Breast epithelium (tissue), 4 donors: ENCODE measurements around the gene IRAK3. TPM values are rescaled to one million over a fixed set of nuclear protein-coding genes. Genes with fewer than 3 reads are reported as not detected.

Experiments used
- DNase-seq, 2 donors: peaks; one replicate each; pipeline ENCODE4 v3.0.0-alpha.2; 2019; ENCODE audit warnings: low spot score in 2 of 2
- H3K27ac ChIP-seq, 2 donors: fragments of 200-600 bp; sonication (generic) in 1 of 2; one replicate each; pipeline ENCODE4 v1.5.1; 2016 to 2019; ENCODE audit warnings: mild to moderate bottlenecking in 1 of 2
- H3K27me3 ChIP-seq, 2 donors: fragments of 200-600 bp; sonication (generic) in 1 of 2; one replicate each; pipeline versions ENCODE4 v1.5.1 to v1.6.0; 2017 to 2019; ENCODE audit warnings: control low read depth in 1 of 2, mild to moderate bottlenecking in 1 of 2
- H3K36me3 ChIP-seq: fragments of 200-600 bp; one replicate; pipeline ENCODE4 v1.5.1; 2019
- H3K4me1 ChIP-seq, 2 donors: fragments of 200-600 bp; sonication (generic); one replicate each; pipeline ENCODE4 v1.5.1; 2016 to 2019; ENCODE audit warnings: control low read depth in 1 of 2
- H3K4me3 ChIP-seq, 3 donors: fragments of 200-600 bp; sonication (generic); 1 replicate in 2 of 3; 2 replicates in 1 of 3; pipeline ENCODE4 v1.5.1; 2016 to 2019; ENCODE audit warnings: mild to moderate bottlenecking in 3 of 3, moderate library complexity in 2 of 3
- H3K9me3 ChIP-seq, 2 donors: fragments of 200-600 bp; sonication (generic) in 1 of 2; one replicate each; pipeline ENCODE4 v1.5.1; 2016 to 2019; ENCODE audit warnings: control low read depth in 1 of 2
- CTCF ChIP-seq, 3 donors: fragments of 450-650 bp; IDR thresholded peaks; one replicate each; pipeline ENCODE4 v1.5.1; 2016 to 2017; ENCODE audit warnings: antibody characterized with exemption in 3 of 3, mild to moderate bottlenecking in 3 of 3, moderate library complexity in 3 of 3
- POLR2A ChIP-seq: fragments of 450-650 bp; IDR thresholded peaks from one replicate; pipeline ENCODE4 v1.6.1; 2016; ENCODE audit warnings: antibody characterized with exemption, mild to moderate bottlenecking, moderate library complexity
- POLR2AphosphoS5 ChIP-seq, 3 donors: sonication (generic); formaldehyde crosslinking; IDR thresholded peaks; one replicate each; pipeline ENCODE4 v1.6.1; 2017; ENCODE audit warnings: antibody characterized with exemption in 3 of 3
- intact Hi-C: fragments of 100-400 bp; cut with DNase I; formaldehyde crosslinking; loops from one replicate; pipeline ENCODE4 v1.15.1; 2023; ENCODE audit warnings: low total_unique reads
- total RNA-seq, 3 donors: library from RNA; depleted of rRNA; stranded (reverse); fragments of >200 nt; gene quantifications; one replicate each; pipeline ENCODE4 v1.1.0, GENCODE V29; 2016

Gene IRAK3
- total RNA-seq, 3 donors from 2014 or later: 22.2 to 88.8 (median 37.7) TPM

- intact Hi-C loops: no loop called here
- no peaks in the 10 kb centered on the region for H3K4me1 ChIP-seq
- TF ChIP-seq CTCF (IDR thresholded peaks at IDR 0.05) (no peak), POLR2A (no peak), POLR2AphosphoS5 (IDR thresholded peaks at IDR 0.05) (no peak)
- no peak for DNase-seq
- no peaks in the 10 kb centered on the region for H3K9me3 ChIP-seq
- H3K4me3 ChIP-seq: no peak overlapping the region
- H3K27me3 ChIP-seq: no peaks in the 10 kb centered on the region
- H3K27ac ChIP-seq: no peak overlapping the region
- H3K36me3 ChIP-seq: no peaks in the 10 kb centered on the region
These were observed 58.7 kb downstream of the IRAK3 start for GRCh38 chr12:66247741-66248140.

GRCh38 chr12:66251049-66251448, 62.0 kb downstream of the IRAK3 start:
- TF ChIP-seq POLR2A (no peak), POLR2AphosphoS5 (IDR thresholded peaks at IDR 0.05) (no peak), CTCF (IDR thresholded peaks at IDR 0.05) (no peak)
- intact Hi-C loops: no loop called here
- Histone ChIP-seq H3K36me3 (no peaks in the 10 kb centered on the region), H3K4me3 (no peak overlapping the region), H3K4me1 (no peaks in the 10 kb centered on the region), H3K27me3 (no peaks in the 10 kb centered on the region), H3K27ac (no peak overlapping the region), H3K9me3 (no peaks in the 10 kb centered on the region)
- no peak for DNase-seq

- TF ChIP-seq POLR2A (no peak), POLR2AphosphoS5 (IDR thresholded peaks at IDR 0.05) (no peak), CTCF (IDR thresholded peaks at IDR 0.05) (no peak)
- intact Hi-C loops: no loop called here
- no peaks in the 10 kb centered on the region for H3K9me3 ChIP-seq
- H3K4me3 ChIP-seq: no peak overlapping the region
- no peaks in the 10 kb centered on the region for H3K36me3 ChIP-seq
- no peak overlapping the region for H3K27ac ChIP-seq
- no peak for DNase-seq
- H3K4me1 ChIP-seq: no peaks in the 10 kb centered on the region
- no peaks in the 10 kb centered on the region for H3K27me3 ChIP-seq
These were observed 63.8 kb downstream of the IRAK3 start for GRCh38 chr12:66252771-66253170.

- no peaks in the 10 kb centered on the region for H3K36me3 ChIP-seq
- no peak for DNase-seq
- no peaks in the 10 kb centered on the region for H3K27me3 ChIP-seq
- H3K27ac ChIP-seq: no peak overlapping the region
- TF ChIP-seq POLR2AphosphoS5 (IDR thresholded peaks at IDR 0.05) (no peak), CTCF (IDR thresholded peaks at IDR 0.05) (no peak), POLR2A (no peak)
- no peaks in the 10 kb centered on the region for H3K9me3 ChIP-seq
- no peaks in the 10 kb centered on the region for H3K4me1 ChIP-seq
- H3K4me3 ChIP-seq: no peak overlapping the region
- intact Hi-C loops: loop anchor here (2.0 kb wide), 1 partner anchor 43 kb away; no protein-coding TSS in a partner anchor
These were observed 66.7 kb downstream of the IRAK3 start for GRCh38 chr12:66255737-66256136.

GRCh38 chr12:66258011-66258410, 69.0 kb downstream of the IRAK3 start:
- TF ChIP-seq POLR2A (no peak), CTCF (IDR thresholded peaks at IDR 0.05) (no peak), POLR2AphosphoS5 (IDR thresholded peaks at IDR 0.05) (no peak)
- H3K27ac ChIP-seq: no peak overlapping the region
- H3K4me1 ChIP-seq: no peaks in the 10 kb centered on the region
- DNase-seq: no peak
- H3K36me3 ChIP-seq: no peaks in the 10 kb centered on the region
- no peak overlapping the region for H3K4me3 ChIP-seq
- H3K9me3 ChIP-seq: no peaks in the 10 kb centered on the region
- intact Hi-C loops: no loop called here
- no peaks in the 10 kb centered on the region for H3K27me3 ChIP-seq
